ENCODE data around the gene PDE4D.

PDE4D gene

DNA sequence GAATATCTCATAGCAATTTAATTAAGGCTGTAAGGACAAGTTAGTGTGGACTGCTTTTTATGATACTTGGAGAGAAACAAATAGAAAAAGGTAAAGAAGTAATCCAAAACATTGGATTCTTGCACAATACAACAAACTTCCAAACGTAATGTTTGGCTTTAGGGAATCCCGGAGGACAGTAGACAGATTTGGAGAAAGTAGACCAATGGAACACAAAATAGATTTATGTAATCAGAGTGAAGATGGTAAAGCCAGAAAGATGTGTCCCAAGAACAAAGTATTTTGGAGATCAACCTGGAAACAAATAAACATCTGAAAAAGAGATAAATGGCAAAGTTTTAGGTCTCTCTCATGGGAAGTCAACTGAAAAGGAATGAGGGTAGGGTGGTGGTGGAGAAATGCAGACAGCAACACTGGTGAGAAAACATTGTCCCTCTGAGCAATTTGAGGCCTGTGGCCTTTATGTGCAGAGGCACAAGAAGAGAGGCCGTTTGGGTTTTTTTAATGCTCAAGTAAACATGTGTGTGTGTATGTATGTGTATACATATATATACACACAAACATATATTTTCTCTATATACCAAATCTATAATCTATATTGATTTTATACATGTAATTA, 620.6 kb downstream of the PDE4D start:
- FAIRE-seq, result no peak

DNA sequence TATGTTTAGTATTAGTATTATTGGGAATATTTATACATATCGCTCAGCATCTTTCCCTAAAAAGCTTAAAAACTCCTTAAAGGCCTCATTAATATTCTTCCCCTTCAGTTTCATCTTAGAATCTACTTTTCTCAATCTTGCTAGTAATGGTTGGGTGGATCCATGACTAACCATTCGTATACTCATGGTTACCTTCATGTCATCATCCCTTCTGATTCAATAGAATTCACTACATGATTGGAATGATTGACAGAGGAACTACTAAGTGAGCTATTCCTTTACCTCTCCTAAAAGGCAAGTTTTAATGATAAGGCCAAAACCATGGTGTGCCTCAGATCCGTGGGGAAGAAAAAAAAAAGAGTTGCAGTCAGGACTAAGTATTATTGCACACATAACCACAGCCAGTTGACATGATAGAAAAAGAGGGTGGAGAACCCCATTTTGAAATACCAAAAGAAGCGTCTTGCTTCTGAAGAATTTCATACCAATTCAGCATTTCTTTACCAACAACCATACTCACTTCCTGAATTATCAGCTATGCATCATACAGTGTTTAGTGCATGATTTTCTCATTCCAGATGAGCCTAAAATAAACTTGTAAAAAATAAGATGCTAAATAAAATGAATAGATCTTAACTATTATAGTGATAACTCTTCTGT, 624.6 kb downstream of the PDE4D start:
- FAIRE-seq, result no peak

DNA sequence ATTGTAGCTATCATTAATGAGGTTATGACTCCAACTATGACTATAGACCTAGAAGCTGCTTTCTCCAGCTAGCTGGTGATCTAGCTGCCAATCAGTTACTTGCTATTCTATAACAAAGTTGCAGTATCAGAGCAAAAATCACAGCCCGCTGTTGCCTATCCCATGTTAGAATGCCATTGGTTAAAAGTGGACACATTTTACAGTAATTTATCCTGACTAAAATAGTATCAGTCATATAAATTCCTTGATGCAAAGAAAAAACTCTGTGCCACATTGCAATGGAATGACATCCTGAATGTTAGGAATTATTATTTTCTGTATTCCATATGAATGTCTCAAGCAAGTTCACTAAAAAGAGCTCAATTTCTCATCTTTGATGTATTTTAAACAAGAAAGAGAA, 626.5 kb downstream of the PDE4D start:
- FAIRE-seq, result no peak

GRCh38 chr5:59266410-59266809, 627.1 kb downstream of the PDE4D start:
- no peak for FAIRE-seq

GRCh38 chr5:59264639-59265245, 628.8 kb downstream of the PDE4D start:
- FAIRE-seq, result no peak

GRCh38 chr5:59264013-59264412, 629.5 kb downstream of the PDE4D start:
- FAIRE-seq, result no peak

DNA sequence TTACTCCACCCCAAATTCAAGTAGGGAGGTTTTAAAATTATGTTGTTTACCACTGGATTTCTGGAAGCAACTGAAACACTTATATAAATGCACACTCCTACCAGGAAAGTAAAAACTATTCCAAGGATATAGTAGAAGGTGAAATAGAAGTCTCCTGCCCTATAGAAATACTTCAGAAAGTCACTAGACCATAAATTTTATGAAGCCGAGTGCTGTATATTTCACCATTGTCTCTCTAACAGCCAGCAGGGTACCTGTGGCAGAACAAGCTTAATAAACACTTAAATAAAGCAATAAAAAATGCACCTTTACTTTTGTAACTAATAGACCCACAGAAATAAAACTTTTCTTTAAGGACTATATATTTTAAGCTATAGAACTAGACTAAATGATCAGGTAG, 631.6 kb downstream of the PDE4D start:
- no peak for FAIRE-seq

DNA sequence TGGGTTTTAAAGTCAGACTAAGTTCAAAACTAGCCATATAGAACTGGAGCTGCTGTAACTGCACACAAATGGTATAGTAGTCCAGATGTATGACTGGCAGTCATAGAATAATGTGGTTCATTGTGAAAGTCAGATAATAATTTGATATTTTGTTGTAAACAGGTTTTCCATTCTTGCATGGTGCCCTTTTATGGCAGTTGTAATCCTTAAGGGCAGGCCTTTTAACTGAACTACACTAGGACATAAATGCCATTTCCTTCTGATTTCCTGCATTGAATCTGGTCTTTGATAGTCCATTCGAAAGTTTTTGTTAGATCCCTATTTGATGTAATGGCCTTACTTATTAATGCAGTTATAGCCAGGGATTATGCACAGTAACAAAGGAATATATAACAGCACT, 632.6 kb downstream of the PDE4D start:
- no peak for FAIRE-seq

- no peak for FAIRE-seq
These were observed 633.3 kb downstream of the PDE4D start for GRCh38 chr5:59260200-59260599.

- no peak for FAIRE-seq
These were observed 634.3 kb downstream of the PDE4D start for GRCh38 chr5:59259237-59259636.

GRCh38 chr5:59257488-59258400, 635.8 kb downstream of the PDE4D start:
- FAIRE-seq, result no peak

- FAIRE-seq, result no peak
These were observed 637.2 kb downstream of the PDE4D start for GRCh38 chr5:59256331-59256730.

DNA sequence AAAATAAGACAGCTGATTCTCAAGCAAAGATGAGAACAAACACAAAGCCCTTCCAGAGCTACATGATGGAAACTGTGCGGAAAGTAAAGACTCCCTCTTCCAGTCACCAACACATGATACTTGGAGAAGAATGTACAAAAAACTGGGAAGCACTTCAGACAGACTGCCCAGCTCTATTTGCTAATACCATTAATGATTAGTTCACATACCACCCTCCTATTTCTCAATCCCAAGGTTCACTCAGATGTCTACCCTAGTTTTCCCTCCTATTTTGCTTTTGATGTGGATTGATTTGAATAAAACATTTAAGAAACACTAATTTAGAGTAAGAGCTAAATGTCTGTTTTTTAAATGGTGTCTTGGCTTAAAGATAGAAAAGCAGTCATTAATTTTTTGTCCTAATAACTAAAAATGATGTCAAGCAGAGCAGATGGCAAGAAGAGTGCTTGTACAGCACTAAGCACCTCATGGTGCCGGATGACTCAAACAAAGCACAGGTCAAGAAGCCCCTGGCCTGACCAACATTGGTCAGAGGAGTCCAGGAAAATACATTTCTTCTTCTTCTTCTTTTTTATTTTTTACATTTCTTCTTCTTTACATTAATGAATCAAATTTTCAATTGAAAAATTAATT, 639.4 kb downstream of the PDE4D start:
- no peak for FAIRE-seq

DNA sequence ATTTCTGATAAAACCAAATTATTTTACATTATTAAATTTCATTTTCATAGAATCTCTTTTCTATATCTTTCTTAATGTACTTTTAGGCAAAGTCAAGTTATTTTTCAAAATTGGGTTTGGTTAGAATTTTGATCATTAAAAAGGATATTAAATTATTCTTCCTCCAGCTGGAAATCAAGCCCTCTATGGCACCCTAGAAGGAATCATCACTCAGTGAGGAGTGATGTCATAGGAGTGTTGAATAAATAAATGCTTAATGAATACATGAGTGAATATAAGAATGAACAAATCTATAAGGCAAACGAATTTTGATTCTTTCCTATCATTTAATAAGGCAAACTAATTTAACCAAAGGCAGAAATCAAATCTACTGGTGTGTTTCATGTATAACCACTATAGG, 639.9 kb downstream of the PDE4D start:
- no peak for FAIRE-seq

DNA sequence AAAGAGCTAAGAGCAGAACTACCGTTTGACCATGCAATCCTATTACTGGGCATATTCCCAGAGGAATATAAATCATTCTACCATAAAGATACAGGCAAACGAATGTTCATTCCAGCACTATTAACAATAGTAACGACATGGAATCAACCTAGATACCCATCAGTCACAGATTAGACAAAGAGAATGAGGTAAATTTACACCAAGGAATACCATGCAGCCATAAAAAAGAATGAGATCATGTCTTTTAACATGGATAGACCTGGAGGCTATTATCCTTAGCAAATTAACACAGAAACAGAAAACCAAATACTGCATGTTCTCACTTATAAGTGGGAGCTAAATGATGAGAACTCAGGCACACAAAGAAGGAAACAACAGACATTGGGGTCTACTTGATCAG, 641.9 kb downstream of the PDE4D start:
- FAIRE-seq, result no peak

DNA sequence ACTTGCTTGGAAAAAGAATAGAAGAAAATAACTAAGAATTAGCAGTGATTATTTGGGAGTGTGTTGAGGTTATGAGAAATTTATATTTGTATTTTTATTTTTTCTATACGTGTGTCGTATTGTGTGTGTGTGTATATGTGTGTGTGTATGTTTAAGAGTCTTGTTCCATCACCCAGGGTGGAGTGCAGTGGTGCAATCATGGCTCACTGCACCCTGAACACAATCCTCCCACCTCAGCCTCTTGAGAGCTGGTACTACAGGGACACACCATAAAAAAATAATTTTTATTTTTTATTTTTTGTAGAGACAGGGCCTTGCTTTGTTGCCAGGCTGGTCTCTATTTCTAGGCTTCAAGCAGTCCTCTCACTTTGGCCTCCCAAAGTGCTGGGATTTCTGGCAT, 643.8 kb downstream of the PDE4D start:
- FAIRE-seq, result no peak

GRCh38 chr5:59249160-59249559, 644.4 kb downstream of the PDE4D start:
- no peak for FAIRE-seq

DNA sequence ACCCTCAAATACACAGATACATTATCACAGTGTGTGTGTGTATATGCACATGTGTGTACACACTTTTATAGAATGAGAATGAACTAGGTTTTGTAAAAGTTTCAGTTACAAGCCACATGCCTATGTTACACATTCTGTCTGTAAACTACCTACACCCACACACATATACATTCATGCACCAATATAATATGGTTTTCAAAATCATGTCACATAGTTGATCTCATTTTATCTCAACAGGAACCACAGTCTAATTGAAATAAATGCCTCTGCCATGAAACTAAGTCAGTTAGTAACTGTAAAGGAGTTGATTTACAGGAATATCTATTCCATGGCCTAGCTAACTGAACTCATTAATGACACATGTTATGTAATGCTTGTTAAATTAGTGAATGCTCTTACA, 646.6 kb downstream of the PDE4D start:
- FAIRE-seq, result no peak

- no peak for FAIRE-seq
These were observed 647.2 kb downstream of the PDE4D start for GRCh38 chr5:59246145-59246869.

- no peak for FAIRE-seq
These were observed 648.3 kb downstream of the PDE4D start for GRCh38 chr5:59245198-59245597.

- FAIRE-seq, result no peak
These were observed 652.0 kb downstream of the PDE4D start for GRCh38 chr5:59241552-59241951.

DNA sequence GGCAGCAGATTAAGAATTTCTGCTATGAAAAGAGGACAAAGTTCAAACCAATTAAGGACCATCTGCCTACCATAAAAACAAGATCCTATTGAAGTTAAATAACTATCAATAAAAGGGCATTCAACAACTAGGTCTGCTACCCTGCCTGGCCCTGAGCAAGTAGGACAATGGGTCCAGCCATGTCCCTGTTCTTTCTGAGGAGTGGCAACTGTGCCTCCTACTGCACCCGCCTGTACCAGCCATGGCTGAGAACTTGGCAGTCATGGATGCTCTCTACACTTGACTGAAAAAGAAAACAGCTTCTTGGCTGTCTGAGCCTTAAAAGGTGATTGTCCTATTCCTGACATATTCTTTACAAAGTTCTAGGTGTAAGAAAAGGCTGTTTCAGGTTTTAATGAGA, 652.4 kb downstream of the PDE4D start:
- no peak for FAIRE-seq

All from A204.1 (cell line).